K562 (cell line): ENCODE results near the gene MACF1. TPM values are rescaled to one million over a fixed set of nuclear protein-coding genes. Genes with fewer than 3 reads are reported as not detected.
A peak's percentile ranks its signal among the peaks of the same experiment; 100 is the strongest.

Experiments
- ATF2 ChIP-seq: sonication (generic); formaldehyde crosslinking; IDR thresholded peaks from 2 replicates; pipeline ENCODE4 v1.8.1; 2022; ENCODE audit warnings: missing genetic modification reagents
- E2F1 ChIP-seq: sonication (generic); formaldehyde crosslinking; IDR thresholded peaks from 2 replicates; pipeline ENCODE4 v1.8.1; 2023; ENCODE audit warnings: mild to moderate bottlenecking, missing genetic modification reagents, moderate library complexity
- ELF2 ChIP-seq: fragments of 250-450 bp; sonication (Bioruptor Pico); IDR thresholded peaks from 2 replicates; pipeline ENCODE4 v1.5.0; 2021; ENCODE audit warnings: mild to moderate bottlenecking
- FOXO4 ChIP-seq: fragments of 450-650 bp; formaldehyde crosslinking; IDR thresholded peaks from 2 replicates; pipeline ENCODE4 v1.4.0; 2020; ENCODE audit warnings: mild to moderate bottlenecking, moderate library complexity
- FUS ChIP-seq: fragments of 200-400 bp; formaldehyde crosslinking; optimal IDR thresholded peaks from 2 replicates; pipeline ENCODE3; 2017; ENCODE audit warnings: low read depth, low read length
- HMG20B ChIP-seq: fragments of 250-450 bp; sonication (Bioruptor Pico); IDR thresholded peaks from 2 replicates; pipeline ENCODE4 v1.5.0; 2021; ENCODE audit warnings: mild to moderate bottlenecking
- HNRNPL ChIP-seq: fragments of 200-400 bp; formaldehyde crosslinking; IDR thresholded peaks from 2 replicates; pipeline ENCODE4 v1.6.1; 2017; ENCODE audit warnings: low read depth, mild to moderate bottlenecking, low read length
- IRF1 ChIP-seq: sonication (generic); formaldehyde crosslinking; IDR thresholded peaks from 2 replicates; pipeline ENCODE4 v1.8.0; 2022; ENCODE audit warnings: missing genetic modification reagents, mild to moderate bottlenecking, borderline replicate concordance
- JUNB ChIP-seq: fragments of 450-650 bp; formaldehyde crosslinking; conservative IDR thresholded peaks from 2 replicates; pipeline ENCODE4 v1.4.0; 2020; ENCODE audit warnings: mild to moderate bottlenecking
- MNT ChIP-seq, 2 experiments: fragments of 450-650 bp; conservative IDR thresholded peaks; 2 replicates each; pipeline ENCODE4 v1.6.1; 2017; ENCODE audit warnings: mild to moderate bottlenecking in 2 of 2, moderate library complexity in 2 of 2
- PTTG1 ChIP-seq: fragments of 450-650 bp; IDR thresholded peaks from 2 replicates; pipeline ENCODE4 v1.6.1; 2016; ENCODE audit warnings: low read depth, mild to moderate bottlenecking, missing genetic modification characterization, missing compliant biosample characterization
- SLC30A9 ChIP-seq: fragments of 250-450 bp; sonication (Bioruptor Pico); IDR thresholded peaks from 2 replicates; pipeline ENCODE4 v1.8.0; 2022; ENCODE audit warnings: mild to moderate bottlenecking, moderate library complexity
- SMAD4 ChIP-seq: fragments of 250-450 bp; sonication (Bioruptor Pico); conservative IDR thresholded peaks from 2 replicates; pipeline ENCODE4 v1.8.0; 2021; ENCODE audit warnings: inconsistent platforms, mild to moderate bottlenecking, moderate library complexity
- SP2 ChIP-seq: IDR thresholded peaks from 2 replicates; pipeline ENCODE4 v1.6.1; 2011; ENCODE audit warnings: mild to moderate bottlenecking, low read depth, low read length, moderate library complexity; ENCODE audit not compliant: poor library complexity, severe bottlenecking; ENCODE audit errors: extremely low read depth
- TSC22D4 ChIP-seq: fragments of 450-650 bp; IDR thresholded peaks from 2 replicates; pipeline ENCODE4 v1.6.1; 2016; ENCODE audit warnings: missing genetic modification characterization, missing biosample characterization, control low read depth
- ZBTB2 ChIP-seq: fragments of 450-650 bp; IDR thresholded peaks from 2 replicates; pipeline ENCODE4 v1.6.1; 2016; ENCODE audit warnings: antibody characterized with exemption
- ZBTB8A ChIP-seq: fragments of 450-650 bp; IDR thresholded peaks from 2 replicates; pipeline ENCODE4 v1.6.1; 2018; ENCODE audit warnings: mild to moderate bottlenecking, moderate library complexity; ENCODE audit not compliant: partially characterized antibody
- ZNF184 ChIP-seq: sonication (generic); formaldehyde crosslinking; IDR thresholded peaks from 2 replicates; pipeline ENCODE4 v1.5.0; 2020; ENCODE audit warnings: missing genetic modification reagents
- ZNF232 ChIP-seq: sonication (generic); formaldehyde crosslinking; IDR thresholded peaks from 2 replicates; pipeline ENCODE4 v1.8.0; 2022; ENCODE audit warnings: mild to moderate bottlenecking, missing genetic modification reagents
- ZNF24 ChIP-seq: fragments of 450-650 bp; IDR thresholded peaks from 2 replicates; pipeline ENCODE4 v1.6.1; 2016
- polyA plus RNA-seq, 8 experiments: library from polyadenylated mRNA; depleted of rRNA in 4 of 8; stranded (reverse) in 5 of 8; unstranded in 3 of 8; fragments of >200 nt; fragmentation: Nextera tagmentation in 2 of 8; fragmentation: Illumina TruSeq in 1 of 8; extraction: Ambion mirVana in 2 of 8; extraction: Trizol in 1 of 8; gene quantifications; 2 replicates each; pipeline versions ENCODE4 v1.2.1 to v1.2.3, GENCODE V29; 2011 to 2014; ENCODE audit warnings: inconsistent platforms in 1 of 8, missing spikeins in 1 of 8
- total RNA-seq, 7 experiments: library from RNA; depleted of rRNA in 6 of 7; stranded (reverse); fragments of >200 nt in 6 of 7; fragmentation: Illumina TruSeq in 2 of 7; extraction: Trizol in 2 of 7; gene quantifications; 2 replicates each; pipeline versions ENCODE4 v1.2.1 to v1.2.3, GENCODE V29; 2011 to 2021; ENCODE audit warnings: low replicate concordance in 1 of 7

Gene MACF1
- total and polyA plus RNA-seq, 9 of the 15 experiments (the other 6 are each of a cell fraction or from before 2014, with no cell fraction given): 13.2 to 232 (median 112) TPM

- peak in 1 of 2 experiments; percentile 55; a peak in 1 of 4 replicates for TF ChIP-seq MNT (conservative IDR thresholded peaks at IDR 0.05)
- TF ChIP-seq ZNF184 (CRISPR knock-in tag): no peak
- no peak for TF ChIP-seq HMG20B (CRISPR knock-in tag)
- no peak for TF ChIP-seq PTTG1 (tag)
- no peak for TF ChIP-seq ZNF24
- TF ChIP-seq ATF2 (CRISPR knock-in tag): peak; percentile 69; the same call in 1 of the 2 replicates
- no peak for TF ChIP-seq TSC22D4
- TF ChIP-seq ZNF232 (CRISPR knock-in tag): no peak
- TF ChIP-seq SMAD4 (CRISPR knock-in tag): no peak
- TF ChIP-seq IRF1: no peak
- TF ChIP-seq HNRNPL: no peak
- TF ChIP-seq FUS: no peak
- no peak for TF ChIP-seq FOXO4 (CRISPR knock-in tag)
- peak; percentile 15 for TF ChIP-seq SP2
- 0 out of 2 replicates have a peak, but pooled peaks have one; percentile 49 for TF ChIP-seq JUNB (CRISPR knock-in tag)
- TF ChIP-seq ZBTB2: 0 out of 2 replicates have a peak, but pooled peaks have one; percentile 37
- no peak for TF ChIP-seq ZBTB8A
- no peak for TF ChIP-seq SLC30A9 (CRISPR knock-in tag)
- TF ChIP-seq E2F1 (CRISPR knock-in tag): peak; percentile 68; the same call in 1 of the 2 replicates
- no peak for TF ChIP-seq ELF2 (CRISPR knock-in tag)
These were observed 46.0 kb upstream of the MACF1 start (continued) for GRCh38 chr1:39158327-39159086.
